Endothelial cell of umbilical vein (primary cell): ENCODE data around the gene SCAF8.

Experiments used
- CTCF ChIP-seq, 2 donors: IDR thresholded peaks; 1 replicate in 1 of 2; 2 replicates in 1 of 2; pipeline ENCODE4 v1.5.1; 2011; ENCODE audit warnings: low read length in 2 of 2, mild to moderate bottlenecking in 2 of 2, moderate library complexity in 2 of 2, control low read depth in 1 of 2, inconsistent platforms in 1 of 2, low read depth in 1 of 2; ENCODE audit not compliant: insufficient read depth in 1 of 2; ENCODE audit errors: extremely low read depth in 1 of 2
- EZH2 ChIP-seq: IDR thresholded peaks from 2 replicates; pipeline ENCODE4 v1.6.1; 2012; ENCODE audit warnings: borderline replicate concordance, low read depth, mild to moderate bottlenecking, moderate library complexity, low read length, inconsistent platforms; ENCODE audit not compliant: severe bottlenecking
- POLR2A ChIP-seq: IDR thresholded peaks from 2 replicates; pipeline ENCODE4 v1.6.1; 2012; ENCODE audit warnings: low read depth, mild to moderate bottlenecking, control low read depth, low read length
- POLR2AphosphoS5 ChIP-seq: IDR thresholded peaks from 2 replicates; pipeline ENCODE4 v1.6.1; 2012; ENCODE audit warnings: low read depth, mild to moderate bottlenecking, control low read depth, low read length, moderate library complexity; ENCODE audit not compliant: insufficient read depth

- TF ChIP-seq EZH2 (no peak), POLR2AphosphoS5 (no peak), CTCF (IDR thresholded peaks at IDR 0.05; ENCODE audit: extremely low read depth in 1 of 2, insufficient read depth in 1 of 2, low read depth in 1 of 2, low read length in 2 of 2) (no peak), POLR2A (no peak)
These were observed 53.1 kb downstream of the SCAF8 start for GRCh38 chr6:154786144-154786868.
